GM23338 (cell line): ENCODE results near the gene CBX2. TPM values are rescaled to one million over a fixed set of nuclear protein-coding genes. Genes with fewer than 3 reads are reported as not detected.
A peak's percentile ranks its signal among the peaks of the same experiment; 100 is the strongest.

Experiments used
- ATAC-seq: fragments of 200-7000 bp; cut with Tn5 transposase; 3 replicates; pipeline ENCODE4 v1.9.1; 2020
- DNase-seq: peaks from one replicate; pipeline ENCODE4 v3.0.0-alpha.2; 2015; ENCODE audit warnings: low spot score
- H2AFZ ChIP-seq: fragments of 200-600 bp; sonication (generic); 2 replicates; pipeline ENCODE4 v1.8.0; 2016; ENCODE audit warnings: antibody characterized with exemption, mild to moderate bottlenecking, moderate library complexity
- H3F3A ChIP-seq: fragments of 200-600 bp; sonication (generic); replicated peaks from 2 replicates; pipeline ENCODE4 v1.8.0; 2017; ENCODE audit warnings: antibody characterized with exemption, mixed run types, low read depth
- H3K27ac ChIP-seq: fragments of 200-600 bp; sonication (generic); 2 replicates; pipeline ENCODE4 v1.6.1; 2016; ENCODE audit warnings: low read depth
- H3K27me3 ChIP-seq: fragments of 200-600 bp; sonication (generic); 2 replicates; pipeline ENCODE4 v1.8.0; 2016; ENCODE audit warnings: mild to moderate bottlenecking, mixed run types, moderate library complexity; ENCODE audit not compliant: insufficient read depth
- H3K36me3 ChIP-seq: fragments of 200-600 bp; sonication (generic); 2 replicates; pipeline ENCODE4 v1.8.0; 2016; ENCODE audit warnings: mild to moderate bottlenecking; ENCODE audit not compliant: insufficient read depth
- H3K4me1 ChIP-seq: fragments of 200-600 bp; sonication (generic); 2 replicates; pipeline ENCODE4 v1.8.0; 2016; ENCODE audit warnings: mild to moderate bottlenecking, moderate library complexity; ENCODE audit not compliant: insufficient read depth
- H3K4me2 ChIP-seq: fragments of 200-600 bp; sonication (generic); 2 replicates; pipeline ENCODE4 v1.7.1; 2017; ENCODE audit warnings: mixed run types
- H3K4me3 ChIP-seq: fragments of 200-600 bp; sonication (generic); 2 replicates; pipeline ENCODE4 v1.6.1; 2016; ENCODE audit warnings: mixed run types
- H3K79me2 ChIP-seq: fragments of 200-600 bp; sonication (generic); replicated peaks from 2 replicates; pipeline ENCODE4 v1.8.0; 2017; ENCODE audit warnings: mild to moderate bottlenecking; ENCODE audit not compliant: insufficient read depth
- H3K9me2 ChIP-seq: fragments of 200-600 bp; sonication (generic); 2 replicates; pipeline ENCODE4 v1.8.0; 2017; ENCODE audit not compliant: insufficient read depth
- H4K20me1 ChIP-seq: fragments of 200-600 bp; sonication (generic); replicated peaks from 2 replicates; pipeline ENCODE4 v1.8.0; 2017; ENCODE audit warnings: mild to moderate bottlenecking; ENCODE audit not compliant: insufficient read depth
- H3K27ac Mint-ChIP-seq: 2 replicates; pipeline ENCODE4 v1.8.0; 2020; ENCODE audit warnings: inconsistent platforms, mild to moderate bottlenecking, moderate library complexity, mixed read lengths
- H3K27me3 Mint-ChIP-seq: 3 replicates; pipeline ENCODE4 v1.8.0; 2022; ENCODE audit warnings: low read depth, mild to moderate bottlenecking, moderate library complexity, mixed read lengths, inconsistent platforms; ENCODE audit not compliant: insufficient read depth, poor library complexity
- H3K36me3 Mint-ChIP-seq: 3 replicates; pipeline ENCODE4 v1.8.0; 2021; ENCODE audit warnings: low read depth, mild to moderate bottlenecking, inconsistent platforms, moderate library complexity, mixed read lengths
- H3K4me1 Mint-ChIP-seq: 3 replicates; pipeline ENCODE4 v1.8.0; 2020; ENCODE audit warnings: mild to moderate bottlenecking, inconsistent platforms, mixed read lengths
- H3K4me3 Mint-ChIP-seq: 3 replicates; pipeline ENCODE4 v1.8.0; 2021; ENCODE audit warnings: moderate library complexity, mild to moderate bottlenecking, inconsistent platforms, mixed read lengths
- H3K9me3 Mint-ChIP-seq: 3 replicates; pipeline ENCODE4 v1.8.0; 2020; ENCODE audit warnings: moderate library complexity, mild to moderate bottlenecking, inconsistent platforms, mixed read lengths
- CTCF ChIP-seq, 2 experiments: fragments of 200-600 bp in 1 of 2; sonication (generic) in 1 of 2; conservative IDR thresholded peaks; 2 replicates each; pipeline versions ENCODE4 v1.5.1 to v1.6.1; 2016 to 2017; ENCODE audit warnings: antibody characterized with exemption in 2 of 2, low read depth in 2 of 2, mild to moderate bottlenecking in 2 of 2, moderate library complexity in 1 of 2
- EZH2phosphoT487 ChIP-seq: fragments of 200-600 bp; sonication (generic); IDR thresholded peaks from one replicate; pipeline ENCODE4 v1.8.1; 2018; ENCODE audit warnings: antibody characterized with exemption; ENCODE audit not compliant: unreplicated experiment
- NANOG ChIP-seq: IDR thresholded peaks from 2 replicates; pipeline ENCODE4 v1.6.1; 2016; ENCODE audit warnings: antibody characterized with exemption, borderline replicate concordance
- REST ChIP-seq: IDR thresholded peaks from one replicate; pipeline ENCODE4 v1.6.1; 2018; ENCODE audit warnings: antibody characterized with exemption; ENCODE audit not compliant: unreplicated experiment
- STAT1 ChIP-seq: IDR thresholded peaks from one replicate; pipeline ENCODE4 v1.6.1; 2016; ENCODE audit warnings: antibody characterized with exemption; ENCODE audit not compliant: unreplicated experiment
- ZNF331 ChIP-seq: fragments of 250-450 bp; sonication (Bioruptor Pico); IDR thresholded peaks from 2 replicates; pipeline ENCODE4 v1.5.0; 2020; ENCODE audit warnings: low read depth, mild to moderate bottlenecking, moderate library complexity
- ZNF462 ChIP-seq: fragments of 250-450 bp; sonication (Bioruptor Pico); IDR thresholded peaks from 2 replicates; pipeline ENCODE4 v1.5.0; 2020; ENCODE audit warnings: mild to moderate bottlenecking, moderate library complexity
- polyA plus RNA-seq: library from polyadenylated mRNA; unstranded; fragments of >200 nt; fragmentation: Nextera tagmentation; extraction: Ambion mirVana; gene quantifications from 2 replicates; pipeline ENCODE4 v1.2.1, GENCODE V29; 2016
- total RNA-seq: library from RNA; depleted of rRNA; stranded (reverse); fragments of >200 nt; shearing (Covaris generic); gene quantifications from 2 replicates; pipeline ENCODE4 v1.2.3, GENCODE V29; 2014

CBX2 gene
- total and polyA plus RNA-seq, 2 experiments from 2014 or later = 26.6 to 114 TPM

- Histone ChIP-seq H2AFZ (no peak overlapping the region), H3K4me2 (peak overlapping the region; percentile 55; the same call in 1 of the 2 replicates), H3K27me3 (peaks cover 98% of the 10 kb centered on the region), H3K27ac (no peak overlapping the region), H3K79me2 (no peaks in the 10 kb centered on the region), H3K4me3 (no peak overlapping the region), H3K4me1 (peaks cover 35% of the 10 kb centered on the region), H3K9me2 (no peaks in the 10 kb centered on the region), H3F3A (peaks cover 24% of the 10 kb centered on the region; the same call in 1 of the 2 replicates), H3K36me3 (no peaks in the 10 kb centered on the region), H4K20me1 (no peaks in the 10 kb centered on the region; the same call in 1 of the 2 replicates)
- ATAC-seq (no peak), DNase-seq (no peak)
- H3K4me3 Mint-ChIP-seq = no peak overlapping the region
- peaks cover 4% of the 10 kb centered on the region; the same call in 2 of the 3 replicates for H3K36me3 Mint-ChIP-seq
- H3K27me3 Mint-ChIP-seq = peaks cover 96% of the 10 kb centered on the region
- H3K4me1 Mint-ChIP-seq = peaks cover 41% of the 10 kb centered on the region
- TF ChIP-seq STAT1 (no peak), NANOG (no peak), CTCF (conservative IDR thresholded peaks at IDR 0.05; ENCODE audit: low read depth in 2 of 2) (no peak), ZNF462 (CRISPR knock-in tag) (no peak), REST (no peak), ZNF331 (CRISPR knock-in tag) (no peak), EZH2phosphoT487 (no peak)
- H3K27ac Mint-ChIP-seq = no peak overlapping the region
- H3K9me3 Mint-ChIP-seq = no peaks in the 10 kb centered on the region
Observed at GRCh38 chr17:79830763-79831264, 52.9 kb downstream of the CBX2 start.
